IMR-90 (cell line): ENCODE results near the gene SLC7A7.
"Not testable (repeated sequence)": the region's sequence is repeated elsewhere in the genome, so short reads cannot be mapped to it uniquely, and the experiment has no call there.

Experiments used
- MAZ ChIP-seq: IDR thresholded peaks from 2 replicates; pipeline ENCODE4 v1.6.1; 2012; ENCODE audit warnings: low read depth, mild to moderate bottlenecking, low read length, improper control_type of control experiment, moderate library complexity, borderline replicate concordance
- POLR2A ChIP-seq: IDR thresholded peaks from 2 replicates; pipeline ENCODE4 v1.6.1; 2012; ENCODE audit warnings: mild to moderate bottlenecking, low read depth, low read length
- RCOR1 ChIP-seq: IDR thresholded peaks from 2 replicates; pipeline ENCODE4 v1.6.1; 2012; ENCODE audit warnings: mild to moderate bottlenecking, low read length, improper control_type of control experiment; ENCODE audit not compliant: insufficient replicate concordance
- SMC3 ChIP-seq: fragments of 150-350 bp; IDR thresholded peaks from 2 replicates; pipeline ENCODE4 v1.6.1; 2016; ENCODE audit warnings: low read depth, mild to moderate bottlenecking, antibody characterized with exemption, low read length, moderate library complexity
- TF ChIP-seq, protein P1 (sequence below): conservative IDR thresholded peaks from 2 replicates; pipeline ENCODE4 v1.5.1; 2012; ENCODE audit warnings: mild to moderate bottlenecking, low read depth, low read length, improper control_type of control experiment

- TF ChIP-seq POLR2A, SMC3, RCOR1, MAZ: not testable (repeated sequence)
- TF ChIP-seq, protein P1, sequence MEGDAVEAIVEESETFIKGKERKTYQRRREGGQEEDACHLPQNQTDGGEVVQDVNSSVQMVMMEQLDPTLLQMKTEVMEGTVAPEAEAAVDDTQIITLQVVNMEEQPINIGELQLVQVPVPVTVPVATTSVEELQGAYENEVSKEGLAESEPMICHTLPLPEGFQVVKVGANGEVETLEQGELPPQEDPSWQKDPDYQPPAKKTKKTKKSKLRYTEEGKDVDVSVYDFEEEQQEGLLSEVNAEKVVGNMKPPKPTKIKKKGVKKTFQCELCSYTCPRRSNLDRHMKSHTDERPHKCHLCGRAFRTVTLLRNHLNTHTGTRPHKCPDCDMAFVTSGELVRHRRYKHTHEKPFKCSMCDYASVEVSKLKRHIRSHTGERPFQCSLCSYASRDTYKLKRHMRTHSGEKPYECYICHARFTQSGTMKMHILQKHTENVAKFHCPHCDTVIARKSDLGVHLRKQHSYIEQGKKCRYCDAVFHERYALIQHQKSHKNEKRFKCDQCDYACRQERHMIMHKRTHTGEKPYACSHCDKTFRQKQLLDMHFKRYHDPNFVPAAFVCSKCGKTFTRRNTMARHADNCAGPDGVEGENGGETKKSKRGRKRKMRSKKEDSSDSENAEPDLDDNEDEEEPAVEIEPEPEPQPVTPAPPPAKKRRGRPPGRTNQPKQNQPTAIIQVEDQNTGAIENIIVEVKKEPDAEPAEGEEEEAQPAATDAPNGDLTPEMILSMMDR, result not testable (repeated sequence)
Observed at GRCh38 chr14:22854296-22854695, 39.1 kb upstream of the SLC7A7 start.
